Measurements from ENCODE around the gene MAGEB2.

Gene MAGEB2

DNA sequence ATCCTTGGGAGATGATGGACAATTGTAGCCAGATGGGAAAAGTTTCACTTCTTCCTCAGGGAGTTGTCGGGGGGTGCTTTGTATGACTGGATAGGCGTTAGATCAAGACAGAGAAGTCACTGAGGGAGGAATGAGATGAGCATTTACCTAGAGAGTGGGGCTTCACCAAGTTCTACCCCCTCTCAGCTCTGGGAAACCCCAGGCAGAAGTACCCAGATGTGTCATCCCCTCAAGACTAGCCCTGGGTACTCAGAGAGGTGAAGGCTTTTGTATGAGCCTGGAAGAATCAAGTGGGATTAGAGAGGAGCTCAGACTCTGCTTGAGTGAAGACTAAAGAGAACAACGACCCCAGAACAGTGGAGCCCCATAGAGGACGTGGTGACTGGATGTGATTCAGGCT is 33.5 kb downstream of the MAGEB2 start:
- no peak for DNase-seq
- Histone ChIP-seq H3K27ac (ENCODE audit: low read depth, low read length) (no peak overlapping the region), H4K12ac (ENCODE audit: low read depth, low read length) (no peak overlapping the region), H2AK5ac (ENCODE audit: low read length) (no peak overlapping the region), H3K79me1 (ENCODE audit: low read length) (no peaks in the 10 kb centered on the region), H3K36me3 (ENCODE audit: control insufficient read depth in 1 of 2, insufficient read depth in 2 of 2, low read length in 2 of 2) (no peaks in the 10 kb centered on the region), H3K9ac (ENCODE audit: low read length) (no peak overlapping the region), H3K14ac (ENCODE audit: low read length) (no peak overlapping the region), H2BK120ac (ENCODE audit: insufficient read depth, low read length, poor library complexity) (no peak overlapping the region), H3K4me1 (ENCODE audit: control insufficient read depth in 1 of 2, insufficient read depth in 2 of 2, low read length in 2 of 2) (no peaks in the 10 kb centered on the region), H3K23ac (ENCODE audit: low read length) (no peak overlapping the region), H3K4ac (ENCODE audit: low read depth, low read length) (no peak overlapping the region), H3K9me3 (ENCODE audit: insufficient read depth, low read depth, low read length) (no peaks in the 10 kb centered on the region), H4K8ac (ENCODE audit: low read depth, low read length) (no peak overlapping the region), H4K91ac (ENCODE audit: low read depth, low read length) (no peak overlapping the region), H3K4me2 (ENCODE audit: low read length) (no peak overlapping the region), H2BK12ac (ENCODE audit: low read length) (no peak overlapping the region), H3K4me3 (ENCODE audit: low read depth, low read length) (no peak overlapping the region), H3K18ac (ENCODE audit: low read length) (no peak overlapping the region), H2AFZ (ENCODE audit: insufficient read depth, low read length, poor library complexity) (no peak overlapping the region), H2BK5ac (ENCODE audit: low read depth, low read length, poor library complexity) (no peak overlapping the region), H3K79me2 (ENCODE audit: control insufficient read depth, insufficient read depth, low read length, poor library complexity) (no peaks in the 10 kb centered on the region), H3K27me3 (ENCODE audit: insufficient read depth, low read length) (no peaks in the 10 kb centered on the region)
- no CpG with 5 or more reads among the region's 4 CpGs for WGBS (ENCODE audit: extremely low coverage, insufficient coverage, insufficient read length)

DNA sequence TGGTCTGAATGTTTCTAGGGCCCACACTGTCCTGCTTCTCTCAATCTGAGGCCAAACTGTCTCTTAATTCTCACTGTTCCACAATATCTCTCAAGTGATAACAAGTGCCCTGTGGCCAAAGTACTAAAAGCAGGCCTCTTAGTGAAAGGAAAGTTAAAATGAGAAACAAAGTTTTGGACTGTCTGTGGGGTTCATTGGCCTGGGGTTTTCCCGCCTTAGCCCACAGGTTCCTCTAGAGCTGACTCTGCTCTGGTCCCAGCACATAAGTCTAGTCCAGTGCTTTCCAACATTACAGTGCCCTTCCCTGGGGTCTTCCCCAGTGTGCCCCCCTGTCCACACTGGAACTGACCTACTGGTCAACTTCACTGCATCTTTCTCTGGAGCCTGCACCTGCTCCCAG is 37.9 kb downstream of the MAGEB2 start:
- no peak overlapping the region for H4K8ac ChIP-seq (ENCODE audit: low read depth, low read length)
- no peak overlapping the region for H3K4me3 ChIP-seq (ENCODE audit: low read depth, low read length)
- peaks cover 2% of the 10 kb centered on the region for H3K9me3 ChIP-seq (ENCODE audit: insufficient read depth, low read depth, low read length)
- H2BK120ac ChIP-seq (ENCODE audit: insufficient read depth, low read length, poor library complexity), result no peak overlapping the region
- no peak overlapping the region for H2BK5ac ChIP-seq (ENCODE audit: low read depth, low read length, poor library complexity)
- H3K79me2 ChIP-seq (ENCODE audit: control insufficient read depth, insufficient read depth, low read length, poor library complexity), result no peaks in the 10 kb centered on the region
- no peak overlapping the region for H4K12ac ChIP-seq (ENCODE audit: low read depth, low read length)
- WGBS (ENCODE audit: extremely low coverage, insufficient coverage, insufficient read length), result no CpG with 5 or more reads among the region's 1 CpG
- H3K18ac ChIP-seq (ENCODE audit: low read length), result no peak overlapping the region
- no peak overlapping the region for H3K27ac ChIP-seq (ENCODE audit: low read depth, low read length)
- H3K14ac ChIP-seq (ENCODE audit: low read length), result no peak overlapping the region
- H3K9ac ChIP-seq (ENCODE audit: low read length), result no peak overlapping the region
- H3K4ac ChIP-seq (ENCODE audit: low read depth, low read length), result no peak overlapping the region
- H3K36me3 ChIP-seq (ENCODE audit: control insufficient read depth in 1 of 2, insufficient read depth in 2 of 2, low read length in 2 of 2), result no peaks in the 10 kb centered on the region
- H3K23ac ChIP-seq (ENCODE audit: low read length), result no peak overlapping the region
- H2AFZ ChIP-seq (ENCODE audit: insufficient read depth, low read length, poor library complexity), result no peak overlapping the region
- H2AK5ac ChIP-seq (ENCODE audit: low read length), result no peak overlapping the region
- no peaks in the 10 kb centered on the region for H3K27me3 ChIP-seq (ENCODE audit: insufficient read depth, low read length)
- no peaks in the 10 kb centered on the region for H3K4me1 ChIP-seq (ENCODE audit: control insufficient read depth in 1 of 2, insufficient read depth in 2 of 2, low read length in 2 of 2)
- H2BK12ac ChIP-seq (ENCODE audit: low read length), result no peak overlapping the region
- H3K4me2 ChIP-seq (ENCODE audit: low read length), result no peak overlapping the region
- DNase-seq, result no peak
- H4K91ac ChIP-seq (ENCODE audit: low read depth, low read length), result no peak overlapping the region
- no peaks in the 10 kb centered on the region for H3K79me1 ChIP-seq (ENCODE audit: low read length)

DNA sequence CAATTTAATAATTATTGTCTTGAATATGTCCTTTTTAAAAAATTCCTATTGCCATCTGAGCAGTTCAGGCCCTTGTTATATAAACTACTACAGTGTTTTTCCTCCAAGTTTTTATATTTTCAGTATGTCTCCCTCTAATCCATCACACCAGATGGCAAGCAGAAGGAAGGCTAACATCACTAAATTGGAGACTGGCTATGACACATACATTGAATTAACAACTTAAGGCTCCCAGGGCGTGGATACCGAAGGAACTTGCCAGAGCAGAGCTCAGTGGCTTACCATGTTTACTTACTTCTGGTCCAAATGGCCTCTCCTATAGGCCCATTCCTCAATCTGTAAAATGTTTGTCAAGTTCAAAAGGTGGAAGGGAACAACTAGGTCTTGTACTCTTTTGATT is 44.6 kb downstream of the MAGEB2 start:
- no peak overlapping the region for H3K4ac ChIP-seq (ENCODE audit: low read depth, low read length)
- H3K23ac ChIP-seq (ENCODE audit: low read length), result no peak overlapping the region
- H3K36me3 ChIP-seq (ENCODE audit: control insufficient read depth in 1 of 2, insufficient read depth in 2 of 2, low read length in 2 of 2), result no peaks in the 10 kb centered on the region
- H3K4me3 ChIP-seq (ENCODE audit: low read depth, low read length), result no peak overlapping the region
- no peak overlapping the region for H4K8ac ChIP-seq (ENCODE audit: low read depth, low read length)
- no peak overlapping the region for H2BK5ac ChIP-seq (ENCODE audit: low read depth, low read length, poor library complexity)
- no peak overlapping the region for H2BK120ac ChIP-seq (ENCODE audit: insufficient read depth, low read length, poor library complexity)
- H2AK5ac ChIP-seq (ENCODE audit: low read length), result no peak overlapping the region
- H2BK12ac ChIP-seq (ENCODE audit: low read length), result no peak overlapping the region
- DNase-seq, result no peak
- no peaks in the 10 kb centered on the region for H3K79me1 ChIP-seq (ENCODE audit: low read length)
- no peaks in the 10 kb centered on the region for H3K27me3 ChIP-seq (ENCODE audit: insufficient read depth, low read length)
- H3K14ac ChIP-seq (ENCODE audit: low read length), result no peak overlapping the region
- H4K91ac ChIP-seq (ENCODE audit: low read depth, low read length), result no peak overlapping the region
- H3K27ac ChIP-seq (ENCODE audit: low read depth, low read length), result no peak overlapping the region
- no peaks in the 10 kb centered on the region for H3K79me2 ChIP-seq (ENCODE audit: control insufficient read depth, insufficient read depth, low read length, poor library complexity)
- H3K9ac ChIP-seq (ENCODE audit: low read length), result no peak overlapping the region
- H3K9me3 ChIP-seq (ENCODE audit: insufficient read depth, low read depth, low read length), result no peaks in the 10 kb centered on the region
- no peak overlapping the region for H3K18ac ChIP-seq (ENCODE audit: low read length)
- WGBS (ENCODE audit: extremely low coverage, insufficient coverage, insufficient read length), result no CpG with 5 or more reads among the region's 2 CpGs
- H4K12ac ChIP-seq (ENCODE audit: low read depth, low read length), result no peak overlapping the region
- no peak overlapping the region for H2AFZ ChIP-seq (ENCODE audit: insufficient read depth, low read length, poor library complexity)
- no peaks in the 10 kb centered on the region for H3K4me1 ChIP-seq (ENCODE audit: control insufficient read depth in 1 of 2, insufficient read depth in 2 of 2, low read length in 2 of 2)
- no peak overlapping the region for H3K4me2 ChIP-seq (ENCODE audit: low read length)

DNA sequence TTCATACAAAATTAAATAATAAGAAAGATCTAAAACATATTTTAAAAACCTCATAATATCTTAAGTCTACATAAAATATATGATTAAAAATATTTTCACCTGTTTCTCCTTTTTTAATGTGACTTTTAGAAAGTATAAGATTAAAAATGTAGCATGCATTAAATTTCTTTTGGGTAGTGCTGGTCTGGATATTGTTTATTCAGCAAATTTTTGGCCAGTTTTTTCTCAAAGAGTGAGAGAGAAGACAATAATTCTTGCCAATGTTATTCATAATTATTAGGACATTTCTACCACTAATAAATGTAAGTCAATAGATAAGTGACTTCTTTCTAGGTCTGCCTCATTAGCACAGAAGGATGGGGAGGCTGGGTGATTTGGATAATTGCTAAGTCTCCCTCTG is 45.6 kb downstream of the MAGEB2 start:
- no peak overlapping the region for H2AFZ ChIP-seq (ENCODE audit: insufficient read depth, low read length, poor library complexity)
- no peak overlapping the region for H3K4me3 ChIP-seq (ENCODE audit: low read depth, low read length)
- H4K12ac ChIP-seq (ENCODE audit: low read depth, low read length), result no peak overlapping the region
- no peaks in the 10 kb centered on the region for H3K79me2 ChIP-seq (ENCODE audit: control insufficient read depth, insufficient read depth, low read length, poor library complexity)
- H4K8ac ChIP-seq (ENCODE audit: low read depth, low read length), result no peak overlapping the region
- H2AK5ac ChIP-seq (ENCODE audit: low read length), result no peak overlapping the region
- H3K23ac ChIP-seq (ENCODE audit: low read length), result no peak overlapping the region
- H3K14ac ChIP-seq (ENCODE audit: low read length), result no peak overlapping the region
- no peaks in the 10 kb centered on the region for H3K9me3 ChIP-seq (ENCODE audit: insufficient read depth, low read depth, low read length)
- no peak overlapping the region for H2BK120ac ChIP-seq (ENCODE audit: insufficient read depth, low read length, poor library complexity)
- H4K91ac ChIP-seq (ENCODE audit: low read depth, low read length), result no peak overlapping the region
- no peak overlapping the region for H3K18ac ChIP-seq (ENCODE audit: low read length)
- H3K4me2 ChIP-seq (ENCODE audit: low read length), result no peak overlapping the region
- H2BK5ac ChIP-seq (ENCODE audit: low read depth, low read length, poor library complexity), result no peak overlapping the region
- H2BK12ac ChIP-seq (ENCODE audit: low read length), result no peak overlapping the region
- no peak for DNase-seq
- H3K4me1 ChIP-seq (ENCODE audit: control insufficient read depth in 1 of 2, insufficient read depth in 2 of 2, low read length in 2 of 2), result no peaks in the 10 kb centered on the region
- H3K36me3 ChIP-seq (ENCODE audit: control insufficient read depth in 1 of 2, insufficient read depth in 2 of 2, low read length in 2 of 2), result no peaks in the 10 kb centered on the region
- H3K9ac ChIP-seq (ENCODE audit: low read length), result no peak overlapping the region
- no peak overlapping the region for H3K4ac ChIP-seq (ENCODE audit: low read depth, low read length)
- H3K27me3 ChIP-seq (ENCODE audit: insufficient read depth, low read length), result no peaks in the 10 kb centered on the region
- H3K27ac ChIP-seq (ENCODE audit: low read depth, low read length), result no peak overlapping the region
- H3K79me1 ChIP-seq (ENCODE audit: low read length), result no peaks in the 10 kb centered on the region

DNA sequence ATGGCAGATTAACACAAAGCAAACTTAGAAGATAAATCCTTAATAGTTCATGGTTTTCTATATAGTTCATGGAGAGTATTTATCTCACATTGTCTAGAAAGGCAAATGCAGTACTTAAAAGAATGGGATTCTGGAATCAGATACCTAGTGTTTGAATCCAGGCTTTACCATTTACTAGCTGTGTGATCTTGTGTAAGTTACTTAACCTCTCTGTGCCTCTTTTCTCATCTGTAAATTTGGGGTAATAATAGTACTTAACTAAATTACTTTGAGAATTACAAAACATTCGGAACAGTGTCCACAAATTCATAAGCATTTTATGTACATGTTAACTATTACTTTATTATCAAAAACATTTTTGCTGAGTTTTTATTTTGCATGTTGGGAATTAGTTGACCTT is 47.4 kb downstream of the MAGEB2 start:
- H3K27ac ChIP-seq (ENCODE audit: low read depth, low read length), result no peak overlapping the region
- H3K4ac ChIP-seq (ENCODE audit: low read depth, low read length), result no peak overlapping the region
- H2BK120ac ChIP-seq (ENCODE audit: insufficient read depth, low read length, poor library complexity), result no peak overlapping the region
- H3K14ac ChIP-seq (ENCODE audit: low read length), result no peak overlapping the region
- no peak overlapping the region for H3K4me3 ChIP-seq (ENCODE audit: low read depth, low read length)
- H3K27me3 ChIP-seq (ENCODE audit: insufficient read depth, low read length), result no peaks in the 10 kb centered on the region
- H3K36me3 ChIP-seq (ENCODE audit: control insufficient read depth in 1 of 2, insufficient read depth in 2 of 2, low read length in 2 of 2), result no peaks in the 10 kb centered on the region
- no peak overlapping the region for H3K18ac ChIP-seq (ENCODE audit: low read length)
- H2BK5ac ChIP-seq (ENCODE audit: low read depth, low read length, poor library complexity), result no peak overlapping the region
- H3K4me2 ChIP-seq (ENCODE audit: low read length), result no peak overlapping the region
- H2AFZ ChIP-seq (ENCODE audit: insufficient read depth, low read length, poor library complexity), result no peak overlapping the region
- no peaks in the 10 kb centered on the region for H3K4me1 ChIP-seq (ENCODE audit: control insufficient read depth in 1 of 2, insufficient read depth in 2 of 2, low read length in 2 of 2)
- no CpG with 5 or more reads among the region's 1 CpG for WGBS (ENCODE audit: extremely low coverage, insufficient coverage, insufficient read length)
- no peak overlapping the region for H4K8ac ChIP-seq (ENCODE audit: low read depth, low read length)
- DNase-seq, result no peak
- no peak overlapping the region for H2AK5ac ChIP-seq (ENCODE audit: low read length)
- no peak overlapping the region for H3K9ac ChIP-seq (ENCODE audit: low read length)
- no peaks in the 10 kb centered on the region for H3K79me2 ChIP-seq (ENCODE audit: control insufficient read depth, insufficient read depth, low read length, poor library complexity)
- no peaks in the 10 kb centered on the region for H3K79me1 ChIP-seq (ENCODE audit: low read length)
- no peak overlapping the region for H4K91ac ChIP-seq (ENCODE audit: low read depth, low read length)
- no peak overlapping the region for H3K23ac ChIP-seq (ENCODE audit: low read length)
- H3K9me3 ChIP-seq (ENCODE audit: insufficient read depth, low read depth, low read length), result no peaks in the 10 kb centered on the region
- H4K12ac ChIP-seq (ENCODE audit: low read depth, low read length), result no peak overlapping the region
- no peak overlapping the region for H2BK12ac ChIP-seq (ENCODE audit: low read length)

Data from trophoblast cell (in vitro differentiated cells and primary cell).